ENCODE measurements around the gene RAP1GDS1.
A peak's percentile ranks its signal among the peaks of the same experiment; 100 is the strongest.
"Not testable (repeated sequence)": the region's sequence is repeated elsewhere in the genome, so short reads cannot be mapped to it uniquely, and the experiment has no call there.

Gene RAP1GDS1

DNA sequence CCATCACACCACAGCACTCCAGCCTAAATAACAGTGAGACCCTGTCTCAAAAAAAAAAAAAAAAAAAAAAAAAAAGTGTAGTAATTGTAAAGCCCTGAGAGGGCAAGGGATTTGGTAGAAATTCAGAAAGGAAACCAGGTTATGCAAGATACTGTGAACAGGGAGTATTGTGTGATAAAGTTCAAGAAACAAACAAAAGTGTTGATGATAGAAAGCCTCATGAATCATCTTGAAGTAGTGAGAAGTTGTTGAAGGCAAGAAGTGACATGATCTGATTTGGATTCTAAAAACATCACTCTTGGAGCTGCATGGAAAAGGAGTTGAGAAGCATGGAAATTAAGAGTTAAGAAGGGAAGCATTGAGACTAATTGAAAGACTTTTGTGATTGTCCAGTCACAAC lies 102.2 kb downstream of the RAP1GDS1 start:
- TF ChIP-seq, protein P1, sequence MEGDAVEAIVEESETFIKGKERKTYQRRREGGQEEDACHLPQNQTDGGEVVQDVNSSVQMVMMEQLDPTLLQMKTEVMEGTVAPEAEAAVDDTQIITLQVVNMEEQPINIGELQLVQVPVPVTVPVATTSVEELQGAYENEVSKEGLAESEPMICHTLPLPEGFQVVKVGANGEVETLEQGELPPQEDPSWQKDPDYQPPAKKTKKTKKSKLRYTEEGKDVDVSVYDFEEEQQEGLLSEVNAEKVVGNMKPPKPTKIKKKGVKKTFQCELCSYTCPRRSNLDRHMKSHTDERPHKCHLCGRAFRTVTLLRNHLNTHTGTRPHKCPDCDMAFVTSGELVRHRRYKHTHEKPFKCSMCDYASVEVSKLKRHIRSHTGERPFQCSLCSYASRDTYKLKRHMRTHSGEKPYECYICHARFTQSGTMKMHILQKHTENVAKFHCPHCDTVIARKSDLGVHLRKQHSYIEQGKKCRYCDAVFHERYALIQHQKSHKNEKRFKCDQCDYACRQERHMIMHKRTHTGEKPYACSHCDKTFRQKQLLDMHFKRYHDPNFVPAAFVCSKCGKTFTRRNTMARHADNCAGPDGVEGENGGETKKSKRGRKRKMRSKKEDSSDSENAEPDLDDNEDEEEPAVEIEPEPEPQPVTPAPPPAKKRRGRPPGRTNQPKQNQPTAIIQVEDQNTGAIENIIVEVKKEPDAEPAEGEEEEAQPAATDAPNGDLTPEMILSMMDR (conservative IDR thresholded peaks at IDR 0.05; ENCODE audit: control insufficient read depth, insufficient read depth, low read depth, low read length) = no peak
- H3K4me3 ChIP-seq (ENCODE audit: control insufficient read depth, low read depth, low read length) = no peak overlapping the region
- DNase-seq (ENCODE audit: low read depth) = no peak

DNA sequence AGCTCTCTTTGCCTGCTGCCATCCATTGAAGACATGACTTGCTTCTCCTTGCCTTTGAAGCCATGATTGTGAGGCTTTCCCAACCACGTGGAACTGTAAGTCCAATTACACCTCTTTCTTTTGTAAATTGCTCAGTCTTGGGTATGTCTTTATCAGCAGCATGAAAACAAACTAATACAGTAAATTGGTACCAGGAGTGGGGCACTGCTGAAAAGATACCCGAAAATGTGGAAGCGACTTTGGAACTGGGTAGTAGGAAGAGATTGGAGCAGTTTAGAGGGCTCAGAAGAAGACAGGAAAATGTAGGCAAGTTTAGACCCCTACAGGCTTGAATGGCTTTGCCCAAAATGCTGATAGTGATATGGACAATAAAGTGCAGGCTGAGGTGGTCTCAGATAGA lies 105.1 kb downstream of the RAP1GDS1 start:
- not testable (repeated sequence) for DNase-seq (ENCODE audit: low read depth); H3K4me3 ChIP-seq (ENCODE audit: control insufficient read depth, low read depth, low read length)

DNA sequence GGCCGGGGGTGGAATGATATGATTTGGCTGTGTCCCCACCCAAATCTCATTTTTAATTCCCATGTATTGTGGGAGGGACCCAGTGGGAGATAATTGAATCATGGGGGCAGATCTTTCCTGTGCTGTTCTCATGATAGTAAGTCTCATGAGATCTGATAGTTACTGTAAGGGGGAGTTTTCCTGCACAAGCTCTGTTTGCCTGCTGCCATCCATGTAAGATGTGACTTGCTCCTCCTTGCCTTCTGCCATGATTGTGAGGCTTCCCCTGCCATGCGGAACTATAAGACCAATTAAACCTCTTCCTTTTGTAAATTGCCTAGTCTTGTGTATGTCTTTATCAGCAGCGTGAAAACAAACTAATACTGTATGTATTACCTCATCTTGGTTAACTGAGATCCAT lies 106.8 kb downstream of the RAP1GDS1 start:
- not testable (repeated sequence) for H3K4me3 ChIP-seq (ENCODE audit: control insufficient read depth, low read depth, low read length); DNase-seq (ENCODE audit: low read depth)

DNA sequence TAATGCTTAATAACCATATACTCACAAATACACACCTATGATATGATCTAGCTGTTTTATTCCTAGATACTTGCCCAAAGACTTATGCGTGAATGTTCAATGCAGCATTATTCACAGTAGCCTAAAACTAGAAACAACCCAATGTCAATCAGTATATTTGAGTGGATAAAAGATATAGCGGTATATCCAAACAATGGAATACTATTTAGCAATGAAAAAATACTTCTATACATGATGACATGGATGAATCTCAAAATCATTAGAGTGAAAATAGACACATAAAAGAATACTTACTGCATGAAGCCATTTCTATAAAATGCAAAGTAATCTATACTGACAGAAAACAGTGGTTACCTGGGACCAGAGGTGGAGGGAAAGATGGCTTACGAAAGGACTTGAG lies 108.1 kb downstream of the RAP1GDS1 start:
- H3K4me3 ChIP-seq (ENCODE audit: control insufficient read depth, low read depth, low read length) = no peak overlapping the region
- TF ChIP-seq, protein P1 (conservative IDR thresholded peaks at IDR 0.05; ENCODE audit: control insufficient read depth, insufficient read depth, low read depth, low read length) = no peak
- no peak for DNase-seq (ENCODE audit: low read depth)

DNA sequence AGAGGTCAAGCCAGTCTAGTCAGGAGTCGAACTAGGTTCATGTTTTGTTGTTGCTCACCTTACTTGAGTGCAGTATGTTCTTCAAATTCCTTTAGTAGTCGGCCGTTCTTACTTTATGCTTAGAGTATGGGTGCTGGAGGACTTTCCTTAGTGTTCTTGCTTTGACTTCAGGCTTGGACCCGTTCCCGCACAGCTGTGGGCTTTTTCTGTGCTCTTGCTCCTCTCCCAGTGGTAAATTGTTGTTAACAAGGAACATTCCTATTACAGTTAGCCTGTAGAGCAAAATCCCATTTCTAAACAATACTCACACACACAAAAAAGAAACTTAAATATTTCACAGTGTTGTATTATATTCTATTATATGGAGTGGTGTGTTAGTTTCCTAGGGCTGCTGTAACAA lies 113.5 kb downstream of the RAP1GDS1 start:
- TF ChIP-seq, protein P1 (conservative IDR thresholded peaks at IDR 0.05; ENCODE audit: control insufficient read depth, insufficient read depth, low read depth, low read length) = no peak
- peak; percentile 28 for DNase-seq (ENCODE audit: low read depth)
- H3K4me3 ChIP-seq (ENCODE audit: control insufficient read depth, low read depth, low read length) = no peak overlapping the region

DNA sequence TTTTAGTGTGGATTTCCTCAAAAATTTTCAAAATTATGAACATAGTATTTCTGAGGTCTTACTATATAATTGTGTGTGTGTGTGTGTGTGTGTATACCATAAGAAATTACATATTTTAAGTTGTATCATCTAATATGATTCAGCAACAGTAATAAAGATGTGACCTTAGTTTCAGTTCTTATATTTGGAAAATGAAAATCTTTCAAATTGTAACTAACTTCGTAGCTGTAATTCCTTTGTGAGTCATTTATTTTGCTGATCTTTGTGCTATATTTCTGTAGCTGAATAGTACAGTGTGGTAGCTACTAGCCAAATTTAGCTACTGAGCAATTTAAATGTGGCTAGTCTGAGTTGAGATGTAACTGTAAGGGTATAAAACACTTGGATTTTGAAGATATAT lies 116.4 kb downstream of the RAP1GDS1 start:
- no peak overlapping the region for H3K4me3 ChIP-seq (ENCODE audit: control insufficient read depth, low read depth, low read length)
- TF ChIP-seq, protein P1 (conservative IDR thresholded peaks at IDR 0.05; ENCODE audit: control insufficient read depth, insufficient read depth, low read depth, low read length) = no peak
- peak; percentile 71 for DNase-seq (ENCODE audit: low read depth)

DNA sequence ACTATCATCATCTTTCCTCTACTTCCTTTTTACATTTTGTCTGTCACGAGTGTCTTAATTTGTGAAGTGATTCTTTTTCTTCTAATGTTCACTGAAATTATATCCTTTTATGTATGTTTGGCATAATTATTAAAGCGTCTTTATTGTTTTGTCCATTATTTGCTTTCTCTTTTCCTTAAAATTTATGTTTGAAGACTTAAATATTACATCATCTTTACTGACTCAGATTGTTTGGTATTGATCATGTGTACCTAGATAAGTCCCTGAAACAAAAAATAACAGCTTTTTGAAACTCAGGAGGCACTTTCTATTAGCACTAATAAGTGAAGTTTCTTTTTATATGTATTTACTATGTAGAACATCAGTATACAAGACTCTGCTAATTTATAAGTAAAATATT lies 120.1 kb downstream of the RAP1GDS1 start:
- TF ChIP-seq, protein P1 (conservative IDR thresholded peaks at IDR 0.05; ENCODE audit: control insufficient read depth, insufficient read depth, low read depth, low read length) = no peak
- DNase-seq (ENCODE audit: low read depth) = no peak
- no peak overlapping the region for H3K4me3 ChIP-seq (ENCODE audit: control insufficient read depth, low read depth, low read length)

DNA sequence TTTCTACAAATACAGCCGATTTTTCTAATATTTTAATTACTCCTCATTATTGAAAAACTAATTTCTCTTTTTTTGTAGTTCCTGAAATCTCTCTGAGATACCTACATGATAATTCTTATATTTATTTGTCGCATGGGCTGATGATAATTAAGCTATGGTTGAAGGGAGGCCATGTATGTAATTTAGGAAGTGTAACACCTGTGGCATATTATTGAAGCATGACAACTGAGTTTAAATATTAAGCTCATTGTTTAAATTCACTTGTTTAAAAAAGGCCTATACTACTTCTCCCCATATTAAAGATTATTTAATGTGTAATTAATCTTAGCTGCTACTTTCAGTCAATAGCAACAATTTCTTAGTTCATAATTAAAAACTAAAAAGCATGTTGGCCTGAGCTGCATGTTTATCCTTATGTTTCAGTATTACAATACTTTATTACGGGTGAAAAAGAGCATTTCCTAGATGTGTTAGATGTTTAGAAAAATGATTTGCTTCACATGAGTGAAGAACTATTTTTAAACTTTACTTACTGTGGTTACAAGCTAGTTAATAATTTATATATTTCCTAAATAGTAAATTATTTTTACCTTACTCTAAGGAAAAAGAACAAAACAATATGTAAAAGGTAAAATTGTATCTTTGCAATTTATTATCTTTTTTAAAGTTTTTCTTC lies 122.4 kb downstream of the RAP1GDS1 start:
- no peak for DNase-seq (ENCODE audit: low read depth)
- H3K4me3 ChIP-seq (ENCODE audit: control insufficient read depth, low read depth, low read length) = no peak overlapping the region
- TF ChIP-seq, protein P1 (conservative IDR thresholded peaks at IDR 0.05; ENCODE audit: control insufficient read depth, insufficient read depth, low read depth, low read length) = no peak

Measured in fibroblast of mammary gland (primary cell).